ENCODE results near the gene PCDH1.

DNA sequence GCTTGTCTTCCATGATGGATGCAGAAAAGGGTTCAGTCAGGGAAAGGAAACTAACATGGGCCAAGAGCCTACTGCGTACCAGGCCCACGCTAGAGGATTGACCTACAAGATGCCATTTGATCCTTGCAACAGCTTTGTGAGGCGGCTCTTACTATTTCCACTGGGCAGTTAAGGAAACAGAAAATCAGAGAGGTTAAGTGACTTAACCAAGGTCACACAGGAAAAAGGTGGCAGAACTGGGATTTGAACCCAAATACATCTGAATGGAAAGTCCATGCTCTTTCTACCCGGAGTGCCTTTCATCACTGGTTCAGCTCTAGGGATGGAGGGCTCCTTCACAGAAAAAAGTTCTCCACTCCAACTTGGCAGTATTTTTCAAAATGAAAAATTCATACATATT, 50.0 kb downstream of the PCDH1 start:
- TF ChIP-seq, protein P1, sequence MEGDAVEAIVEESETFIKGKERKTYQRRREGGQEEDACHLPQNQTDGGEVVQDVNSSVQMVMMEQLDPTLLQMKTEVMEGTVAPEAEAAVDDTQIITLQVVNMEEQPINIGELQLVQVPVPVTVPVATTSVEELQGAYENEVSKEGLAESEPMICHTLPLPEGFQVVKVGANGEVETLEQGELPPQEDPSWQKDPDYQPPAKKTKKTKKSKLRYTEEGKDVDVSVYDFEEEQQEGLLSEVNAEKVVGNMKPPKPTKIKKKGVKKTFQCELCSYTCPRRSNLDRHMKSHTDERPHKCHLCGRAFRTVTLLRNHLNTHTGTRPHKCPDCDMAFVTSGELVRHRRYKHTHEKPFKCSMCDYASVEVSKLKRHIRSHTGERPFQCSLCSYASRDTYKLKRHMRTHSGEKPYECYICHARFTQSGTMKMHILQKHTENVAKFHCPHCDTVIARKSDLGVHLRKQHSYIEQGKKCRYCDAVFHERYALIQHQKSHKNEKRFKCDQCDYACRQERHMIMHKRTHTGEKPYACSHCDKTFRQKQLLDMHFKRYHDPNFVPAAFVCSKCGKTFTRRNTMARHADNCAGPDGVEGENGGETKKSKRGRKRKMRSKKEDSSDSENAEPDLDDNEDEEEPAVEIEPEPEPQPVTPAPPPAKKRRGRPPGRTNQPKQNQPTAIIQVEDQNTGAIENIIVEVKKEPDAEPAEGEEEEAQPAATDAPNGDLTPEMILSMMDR (IDR thresholded peaks at IDR 0.05), result no peak
- no peak for TF ChIP-seq EP300 (IDR thresholded peaks at IDR 0.05)
